Dendritic cell treated with granulocyte-macrophage colony-stimulating factor and Interleukin-4, amounts not matched to agents 40 ng/mL and 50 ng/mL, for 4 days (primary cell): ENCODE results near the gene SYPL2.

Experiments used
- H3K27ac Mint-ChIP-seq: one replicate; pipeline ENCODE4 v1.8.0; 2022; ENCODE audit warnings: mild to moderate bottlenecking, mixed read lengths
- H3K27me3 Mint-ChIP-seq: one replicate; pipeline ENCODE4 v1.8.0; 2022; ENCODE audit warnings: mild to moderate bottlenecking, mixed read lengths
- H3K36me3 Mint-ChIP-seq: one replicate; pipeline ENCODE4 v1.8.0; 2022; ENCODE audit warnings: low read depth, mixed read lengths
- H3K4me1 Mint-ChIP-seq: one replicate; pipeline ENCODE4 v1.8.0; 2022; ENCODE audit warnings: low read depth, mixed read lengths
- H3K4me3 Mint-ChIP-seq: one replicate; pipeline ENCODE4 v1.8.0; 2022; ENCODE audit warnings: mild to moderate bottlenecking, moderate library complexity, mixed read lengths
- H3K9me3 Mint-ChIP-seq: one replicate; pipeline ENCODE4 v1.8.0; 2022; ENCODE audit warnings: mixed read lengths
- intact Hi-C: fragments of 100-400 bp; cut with micrococcal nuclease; formaldehyde crosslinking; loops from one replicate; pipeline ENCODE4 v1.15.0; 2022

Gene SYPL2

GRCh38 chr1:109503935-109504334 is 37.6 kb downstream of the SYPL2 start:
- Mint-ChIP-seq H3K4me1 (peaks cover 61% of the 10 kb centered on the region), H3K9me3 (no peaks in the 10 kb centered on the region), H3K27ac (no peak overlapping the region), H3K27me3 (peaks cover 14% of the 10 kb centered on the region), H3K4me3 (no peak overlapping the region), H3K36me3 (peaks cover 26% of the 10 kb centered on the region)
- intact Hi-C loops, result no loop called here

DNA sequence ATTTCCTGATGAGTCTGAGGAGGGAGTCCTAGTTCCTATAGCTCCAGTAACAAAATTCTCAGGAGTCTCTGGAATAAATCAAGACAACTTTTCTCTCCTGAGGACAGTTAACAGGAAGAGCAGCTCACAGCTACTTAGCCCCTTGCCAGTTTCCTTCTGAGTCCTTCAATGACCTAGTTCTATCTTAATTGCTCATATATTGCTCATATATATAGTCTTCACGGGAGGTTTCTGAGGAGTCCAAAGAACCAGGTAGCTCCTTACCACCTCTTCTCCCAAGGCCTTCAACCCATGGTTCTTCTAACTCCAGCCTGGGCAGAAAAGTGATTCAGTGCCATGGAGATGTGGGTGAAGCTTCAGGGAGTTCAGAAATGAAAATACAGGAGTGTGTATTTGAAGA is 38.6 kb downstream of the SYPL2 start:
- intact Hi-C loops, result no loop called here
- no peak overlapping the region for H3K4me3 Mint-ChIP-seq
- no peaks in the 10 kb centered on the region for H3K9me3 Mint-ChIP-seq
- H3K27ac Mint-ChIP-seq, result no peak overlapping the region
- H3K36me3 Mint-ChIP-seq, result peaks cover 16% of the 10 kb centered on the region
- peaks cover 21% of the 10 kb centered on the region for H3K27me3 Mint-ChIP-seq
- H3K4me1 Mint-ChIP-seq, result peaks cover 57% of the 10 kb centered on the region

DNA sequence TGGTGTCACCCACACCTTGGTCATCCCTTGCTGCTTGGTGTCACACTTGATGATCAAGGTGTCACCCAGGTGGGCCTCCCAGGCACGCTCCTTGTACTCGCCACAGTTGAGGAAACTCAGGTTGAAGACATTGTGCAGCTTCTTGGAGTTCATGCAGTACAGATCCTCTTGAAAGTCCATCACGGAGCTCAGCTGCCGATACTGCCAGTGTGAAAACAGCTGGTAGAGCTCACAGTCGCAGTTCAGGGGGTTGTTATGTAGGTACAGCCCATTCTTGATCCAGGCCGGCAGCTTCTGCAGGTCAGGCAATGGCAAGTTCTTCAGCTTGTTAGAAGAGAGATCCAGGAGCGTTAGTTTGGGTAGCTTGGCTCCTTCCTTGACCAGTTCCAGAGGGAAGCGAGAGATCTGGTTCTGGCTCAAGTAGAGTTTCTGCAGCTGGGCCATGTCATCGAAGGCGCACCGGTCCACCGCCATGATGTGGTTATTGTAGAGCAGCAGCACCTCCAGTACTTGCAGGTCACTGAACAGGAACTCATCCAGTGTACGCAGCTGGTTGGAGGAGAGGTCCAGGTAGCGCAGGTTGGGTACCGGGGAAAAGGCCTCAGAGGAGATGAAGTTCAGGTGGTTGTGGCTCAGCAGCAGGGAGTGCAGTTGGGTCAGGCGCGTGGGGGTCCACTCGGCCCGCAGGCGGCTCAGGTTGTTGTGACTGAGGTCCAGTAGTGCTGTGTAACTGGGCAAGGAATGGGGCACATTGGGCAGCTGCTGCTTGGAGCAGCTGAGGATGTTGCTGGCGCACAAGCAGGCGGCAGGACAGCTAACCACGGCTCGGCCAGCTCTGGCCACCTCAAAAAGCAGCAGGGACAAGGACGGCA is 41.9 kb downstream of the SYPL2 start:
- H3K4me3 Mint-ChIP-seq, result peak overlapping the region; percentile 77
- no peak overlapping the region for H3K27ac Mint-ChIP-seq
- peaks cover 42% of the 10 kb centered on the region for H3K27me3 Mint-ChIP-seq
- intact Hi-C loops, result no loop called here
- no peaks in the 10 kb centered on the region for H3K36me3 Mint-ChIP-seq
- H3K9me3 Mint-ChIP-seq, result no peaks in the 10 kb centered on the region
- H3K4me1 Mint-ChIP-seq, result peaks cover 34% of the 10 kb centered on the region

DNA sequence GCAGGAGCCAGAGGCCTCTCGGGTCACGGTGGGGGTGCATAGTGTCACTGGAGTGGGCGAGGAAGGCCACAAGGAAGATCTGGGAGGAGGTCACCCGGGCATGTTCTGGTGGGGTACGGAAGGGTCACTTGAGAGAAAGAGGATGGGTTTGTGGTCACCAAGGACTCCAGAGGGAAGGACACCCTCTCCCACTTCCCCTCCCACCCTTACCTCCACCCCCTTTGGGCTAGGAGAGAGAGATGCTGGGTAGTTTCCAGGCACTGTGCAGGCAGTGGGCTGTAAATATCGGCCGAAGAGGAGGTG is 42.5 kb downstream of the SYPL2 start:
- Mint-ChIP-seq H3K4me3 (peak overlapping the region; percentile 77), H3K27me3 (peaks cover 42% of the 10 kb centered on the region), H3K4me1 (peaks cover 34% of the 10 kb centered on the region), H3K9me3 (no peaks in the 10 kb centered on the region), H3K36me3 (no peaks in the 10 kb centered on the region), H3K27ac (no peak overlapping the region)
- intact Hi-C loops, result no loop called here

DNA sequence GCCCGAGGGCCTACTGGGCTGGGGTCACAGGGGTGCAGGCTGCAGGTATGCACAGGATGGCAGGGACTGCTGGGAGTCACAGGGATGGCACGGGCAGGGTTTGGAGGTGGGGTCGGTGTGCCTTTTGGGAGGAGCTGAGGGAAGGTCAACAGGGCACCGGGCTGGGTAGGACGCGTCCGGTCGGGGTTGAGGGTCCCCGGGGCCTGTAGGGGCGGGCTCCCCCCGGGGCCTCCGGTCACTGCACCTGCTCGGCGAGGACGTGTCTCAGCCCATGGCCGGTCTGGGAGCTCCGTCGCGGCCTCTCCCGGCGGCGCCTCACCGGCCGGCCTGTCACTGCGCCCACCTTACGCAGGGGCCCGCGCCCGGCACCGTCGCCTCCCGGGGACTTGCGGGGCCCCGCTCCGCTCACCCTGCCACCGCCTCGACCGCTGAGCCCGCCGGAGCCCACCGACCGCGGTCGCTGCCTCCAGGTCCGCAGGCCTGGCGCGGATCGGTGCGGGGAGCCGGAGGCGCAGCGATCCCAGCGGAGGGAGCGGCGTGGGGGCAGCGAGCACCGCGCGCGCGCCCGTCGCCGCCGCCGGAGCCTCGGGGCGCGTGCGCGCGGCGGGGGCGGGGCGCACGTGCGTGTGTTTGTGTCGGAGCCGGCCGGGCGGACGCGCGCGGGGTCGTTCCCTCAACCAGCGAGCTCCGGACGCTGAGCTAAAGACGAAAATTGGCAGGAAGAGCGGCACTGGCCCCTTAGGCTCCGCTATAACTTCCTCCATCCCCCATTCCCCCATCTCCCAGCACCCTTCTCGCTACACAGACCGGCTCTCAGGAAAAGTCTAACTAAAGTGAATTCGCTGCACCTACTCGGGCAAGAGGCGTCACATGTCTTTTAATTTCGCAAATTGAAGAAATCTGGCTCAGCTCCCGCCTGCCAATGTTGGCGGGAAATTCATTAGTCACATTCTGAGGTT is 43.1 kb downstream of the SYPL2 start, which contains the start of gene AMIGO1:
TSS of gene AMIGO1 (minus strand) at position 552 of the 959 bp plus-strand sequence. CDS start 815 bp downstream, outside the sequence.
- H3K27me3 Mint-ChIP-seq, result peaks cover 42% of the 10 kb centered on the region
- H3K4me1 Mint-ChIP-seq, result peaks cover 34% of the 10 kb centered on the region
- peak within 1 kb of the TSS; percentile 77 for H3K4me3 Mint-ChIP-seq
- H3K36me3 Mint-ChIP-seq, result no peaks in the 10 kb centered on the region
- H3K9me3 Mint-ChIP-seq, result no peaks in the 10 kb centered on the region
- peak within 1 kb of the TSS; percentile 17 for H3K27ac Mint-ChIP-seq
- intact Hi-C loops, result no loop called here

GRCh38 chr1:109513110-109513710 is 46.9 kb downstream of the SYPL2 start:
- Mint-ChIP-seq H3K4me1 (peaks cover 20% of the 10 kb centered on the region), H3K27ac (no peak overlapping the region), H3K4me3 (no peak overlapping the region), H3K36me3 (no peaks in the 10 kb centered on the region), H3K27me3 (peaks cover 34% of the 10 kb centered on the region), H3K9me3 (no peaks in the 10 kb centered on the region)
- intact Hi-C loops, result no loop called here

DNA sequence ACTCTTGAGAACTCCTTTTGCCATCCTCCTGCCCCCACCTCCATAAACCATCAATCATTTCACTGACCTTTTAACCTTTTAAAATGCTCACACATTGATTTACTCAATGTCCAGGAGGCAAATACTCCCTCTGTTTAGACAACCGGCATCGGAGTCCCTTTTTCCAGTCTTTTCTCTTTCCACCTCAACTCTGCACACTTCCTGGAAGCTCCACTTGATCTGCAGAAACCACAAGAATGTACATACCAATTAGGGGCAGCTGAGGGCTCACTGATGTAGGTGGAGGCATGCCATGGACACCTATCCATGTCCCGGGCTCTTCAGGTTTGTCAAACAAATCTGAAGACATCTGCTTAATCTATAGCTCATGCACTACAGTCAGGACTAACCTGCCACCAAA is 48.5 kb downstream of the SYPL2 start:
- H3K9me3 Mint-ChIP-seq, result no peaks in the 10 kb centered on the region

GRCh38 chr1:109516872-109517271 is 50.5 kb downstream of the SYPL2 start:
- Mint-ChIP-seq H3K27me3 (peaks cover 13% of the 10 kb centered on the region), H3K27ac (no peak overlapping the region), H3K9me3 (no peaks in the 10 kb centered on the region), H3K36me3 (no peaks in the 10 kb centered on the region), H3K4me3 (no peak overlapping the region), H3K4me1 (no peaks in the 10 kb centered on the region)
- intact Hi-C loops, result no loop called here

More for the DNA sequence above, 48.5 kb downstream of the SYPL2 start:
- H3K4me1 Mint-ChIP-seq, result peaks cover 8% of the 10 kb centered on the region
- peaks cover 22% of the 10 kb centered on the region for H3K27me3 Mint-ChIP-seq
- no peak overlapping the region for H3K27ac Mint-ChIP-seq
- no peaks in the 10 kb centered on the region for H3K36me3 Mint-ChIP-seq
- intact Hi-C loops, result no loop called here
- no peak overlapping the region for H3K4me3 Mint-ChIP-seq

GRCh38 chr1:109517337-109517736 is 51.0 kb downstream of the SYPL2 start:
- Mint-ChIP-seq H3K4me3 (no peak overlapping the region), H3K9me3 (no peaks in the 10 kb centered on the region), H3K36me3 (no peaks in the 10 kb centered on the region), H3K27me3 (peaks cover 8% of the 10 kb centered on the region), H3K27ac (no peak overlapping the region), H3K4me1 (no peaks in the 10 kb centered on the region)
- intact Hi-C loops, result no loop called here

DNA sequence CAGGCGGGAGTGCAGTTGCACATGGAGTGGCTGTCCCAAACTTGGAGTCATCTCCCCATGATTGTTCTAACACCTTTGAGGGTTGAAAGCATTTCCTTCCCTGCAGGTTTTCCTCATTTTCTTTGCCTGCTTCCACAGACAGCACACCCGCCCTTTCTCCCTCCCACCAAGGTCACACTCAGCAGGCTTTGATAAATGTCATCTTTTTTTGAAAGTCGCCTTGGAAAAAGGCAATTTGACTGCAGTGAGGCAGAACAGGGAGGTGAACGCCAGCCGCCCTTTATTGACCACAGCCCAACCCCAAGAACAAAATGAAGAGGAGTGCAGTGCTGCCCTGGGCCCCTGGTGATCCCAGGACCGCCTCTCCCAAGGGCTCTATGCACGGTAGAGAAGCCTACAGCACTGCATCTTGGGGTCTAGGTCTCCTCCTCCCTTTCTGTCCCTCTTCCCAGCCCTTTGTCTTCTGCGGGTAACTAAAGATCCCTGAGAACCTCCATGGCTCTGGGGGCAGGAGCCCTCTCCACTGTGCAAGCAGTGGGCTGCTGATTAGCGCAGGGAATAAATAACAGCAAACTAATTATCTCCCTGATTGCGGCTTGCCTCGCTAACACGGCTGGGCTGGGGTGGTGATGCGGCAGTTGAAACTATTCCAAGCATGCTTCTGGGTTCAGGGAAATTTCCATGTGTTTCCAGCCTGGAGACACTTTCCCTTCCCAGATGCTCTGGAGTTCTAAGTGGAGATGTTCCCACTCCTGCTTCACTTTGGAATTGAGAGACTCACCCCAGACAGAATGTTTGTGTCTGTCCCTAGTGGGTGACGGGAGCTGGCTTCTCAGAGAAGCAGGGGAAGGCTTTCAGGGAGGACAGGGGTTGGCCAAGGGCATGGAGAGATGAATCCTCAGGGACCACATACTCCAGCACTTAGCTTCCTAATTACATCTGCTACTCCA is 54.9 kb downstream of the SYPL2 start:
- H3K27ac Mint-ChIP-seq, result no peak overlapping the region
- H3K4me3 Mint-ChIP-seq, result no peak overlapping the region
- intact Hi-C loops, result no loop called here
- no peaks in the 10 kb centered on the region for H3K9me3 Mint-ChIP-seq
- H3K36me3 Mint-ChIP-seq, result no peaks in the 10 kb centered on the region
- H3K4me1 Mint-ChIP-seq, result no peaks in the 10 kb centered on the region
- H3K27me3 Mint-ChIP-seq, result peaks cover 8% of the 10 kb centered on the region

DNA sequence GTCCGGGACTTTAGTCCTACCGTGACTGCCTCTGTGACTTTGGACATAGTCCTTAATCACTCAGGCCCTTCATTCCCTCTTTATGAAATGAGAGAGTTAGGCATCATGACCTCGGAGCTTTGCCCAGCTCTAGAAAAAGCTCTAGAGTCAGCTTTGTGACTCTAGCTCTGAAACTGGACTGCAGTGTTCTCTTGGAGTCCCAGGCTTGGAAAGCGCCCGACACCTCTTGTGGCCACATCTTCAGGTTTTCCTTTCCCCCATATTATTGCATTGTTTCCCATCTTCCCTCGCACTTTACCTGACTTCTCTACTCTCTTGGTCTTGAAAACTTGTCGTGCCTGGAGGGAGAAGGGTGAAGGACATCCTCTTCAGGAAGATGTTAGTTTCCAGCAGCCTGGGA is 55.7 kb downstream of the SYPL2 start:
- Mint-ChIP-seq H3K4me1 (no peaks in the 10 kb centered on the region), H3K4me3 (no peak overlapping the region), H3K27me3 (peaks cover 8% of the 10 kb centered on the region), H3K9me3 (no peaks in the 10 kb centered on the region), H3K27ac (no peak overlapping the region), H3K36me3 (no peaks in the 10 kb centered on the region)
- intact Hi-C loops, result no loop called here

GRCh38 chr1:109523706-109524105 is 57.4 kb downstream of the SYPL2 start:
- peaks cover 8% of the 10 kb centered on the region for H3K27me3 Mint-ChIP-seq
- intact Hi-C loops, result no loop called here
- H3K9me3 Mint-ChIP-seq, result no peaks in the 10 kb centered on the region
- H3K27ac Mint-ChIP-seq, result no peak overlapping the region
- H3K4me1 Mint-ChIP-seq, result no peaks in the 10 kb centered on the region
- no peak overlapping the region for H3K4me3 Mint-ChIP-seq
- no peaks in the 10 kb centered on the region for H3K36me3 Mint-ChIP-seq
